HepG2 (cell line): ENCODE measurements around the gene CSNK2B. TPM values are rescaled to one million over a fixed set of nuclear protein-coding genes. Genes with fewer than 3 reads are reported as not detected.

Experiments used
- AHDC1 ChIP-seq: sonication (generic); formaldehyde crosslinking; IDR thresholded peaks from 2 replicates; pipeline ENCODE4 v1.5.1; 2020; ENCODE audit warnings: mild to moderate bottlenecking, missing genetic modification reagents, borderline replicate concordance
- EP300 ChIP-seq, 3 experiments: sonication (generic) in 1 of 3; formaldehyde crosslinking in 1 of 3; IDR thresholded peaks; 2 replicates each; pipeline versions ENCODE4 v1.5.1 to v1.6.1; 2011 to 2020; ENCODE audit warnings: low read depth in 2 of 3, low read length in 2 of 3, borderline replicate concordance in 1 of 3, improper control_type of control experiment in 1 of 3, mild to moderate bottlenecking in 1 of 3, missing genetic modification reagents in 1 of 3, moderate library complexity in 1 of 3
- MIER3 ChIP-seq: IDR thresholded peaks from 2 replicates; pipeline ENCODE4 v1.6.1; 2016; ENCODE audit warnings: missing compliant biosample characterization, borderline replicate concordance
- PCBP2 ChIP-seq: fragments of 200-400 bp; formaldehyde crosslinking; optimal IDR thresholded peaks from 2 replicates; pipeline ENCODE3; 2018; ENCODE audit warnings: low read length, low read depth; ENCODE audit not compliant: poor library complexity, severe bottlenecking
- RAD51 ChIP-seq: fragments of 450-650 bp; IDR thresholded peaks from 2 replicates; pipeline ENCODE4 v1.6.1; 2016; ENCODE audit warnings: borderline replicate concordance
- SP5 ChIP-seq: IDR thresholded peaks from 2 replicates; pipeline ENCODE4 v1.6.1; 2016; ENCODE audit warnings: low read depth, borderline replicate concordance
- ZNF547 ChIP-seq: sonication (generic); formaldehyde crosslinking; IDR thresholded peaks from 2 replicates; pipeline ENCODE4 v1.5.1; 2020; ENCODE audit warnings: mild to moderate bottlenecking, missing genetic modification reagents
- polyA plus RNA-seq, 8 experiments: library from polyadenylated mRNA; depleted of rRNA in 3 of 8; stranded (reverse) in 7 of 8; unstranded in 1 of 8; fragments of >200 nt; fragmentation: Illumina TruSeq in 4 of 8; extraction: Trizol in 4 of 8; gene quantifications; 2 replicates each; pipeline versions ENCODE4 v1.2.1 to v1.2.3, GENCODE V29; 2011 to 2016; ENCODE audit warnings: low read depth in 4 of 8, missing spikeins in 1 of 8, mixed read lengths in 1 of 8; ENCODE audit not compliant: insufficient read depth in 1 of 8
- total RNA-seq, 5 experiments: library from RNA; depleted of rRNA; stranded (reverse); fragments of >200 nt; fragmentation: Illumina TruSeq; extraction: Trizol; gene quantifications; 2 replicates each; pipeline ENCODE4 v1.2.3, GENCODE V29; 2016; ENCODE audit warnings: low read depth in 1 of 5
- TF ChIP-seq, protein P1 (sequence below): sonication (generic); formaldehyde crosslinking; IDR thresholded peaks from 2 replicates; pipeline ENCODE4 v1.5.1; 2020; ENCODE audit warnings: mild to moderate bottlenecking, missing genetic modification reagents, moderate library complexity
- TF ChIP-seq, protein P2 (sequence below): IDR thresholded peaks from 2 replicates; pipeline ENCODE4 v1.6.1; 2012; ENCODE audit warnings: inconsistent platforms
- TF ChIP-seq, protein P3 (sequence below): sonication (generic); formaldehyde crosslinking; IDR thresholded peaks from 2 replicates; pipeline ENCODE4 v1.8.0; 2022; ENCODE audit warnings: missing genetic modification reagents, mild to moderate bottlenecking, moderate library complexity, borderline replicate concordance
- TF ChIP-seq, protein P4 (sequence below), 2 experiments: fragments of 450-650 bp in 1 of 2; sonication (generic) in 1 of 2; formaldehyde crosslinking; IDR thresholded peaks; 2 replicates each; pipeline versions ENCODE4 v1.5.0 to v1.8.0; 2020 to 2022; ENCODE audit warnings: mild to moderate bottlenecking in 1 of 2, missing genetic modification reagents in 1 of 2

Gene CSNK2B
- total and polyA plus RNA-seq, 2 of the 13 experiments (the other 11 are each of a cell fraction or from before 2014, with no cell fraction given) = 111 to 296 TPM

DNA sequence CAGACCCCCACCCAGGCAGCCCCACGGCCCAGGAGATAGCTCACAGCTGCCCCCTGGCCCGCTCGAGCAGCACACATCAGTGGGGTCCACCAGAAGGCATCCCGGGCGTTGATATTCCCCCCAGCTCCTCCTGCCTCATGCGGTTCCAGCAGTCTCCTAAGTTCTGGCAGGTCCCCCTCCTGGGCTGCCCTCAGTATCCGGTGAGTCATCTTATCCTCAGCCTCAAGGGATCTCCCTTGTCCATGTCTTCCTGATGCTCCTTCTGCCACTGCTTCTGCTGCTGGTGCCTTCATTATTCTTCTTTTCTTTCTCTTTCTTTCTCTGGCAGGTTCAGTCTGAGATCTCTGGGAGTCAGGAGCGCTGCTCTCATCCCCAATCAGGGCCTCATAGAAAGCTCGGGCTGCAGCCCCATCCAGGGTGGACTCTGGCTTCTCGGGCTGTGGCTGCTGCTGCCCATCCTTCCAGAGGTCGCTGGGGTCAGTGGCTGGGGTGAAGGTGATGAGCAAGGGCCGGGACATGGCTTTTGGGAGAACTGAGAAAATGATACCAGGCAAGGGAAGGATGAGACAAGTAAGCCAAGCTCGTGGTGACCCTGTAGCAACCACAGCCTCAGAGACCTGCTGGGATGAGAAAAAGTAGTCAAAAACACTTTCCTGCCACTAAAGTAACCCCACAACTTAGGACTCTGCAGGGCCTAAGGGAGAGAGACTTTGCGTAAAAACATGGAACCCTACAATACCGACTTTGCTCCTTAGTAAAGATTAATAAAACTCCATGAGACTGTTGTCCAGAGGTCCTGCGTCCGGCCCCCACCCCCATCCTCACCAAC lies 1.7 kb upstream of the CSNK2B start (continued):
- TF ChIP-seq SP5 (no peak), RAD51 (no peak), EP300 (IDR thresholded peaks at IDR 0.05; ENCODE audit: low read depth in 2 of 2, low read length in 2 of 2) (no peak), EP300 (CRISPR knock-in tag; IDR thresholded peaks at IDR 0.05; ENCODE audit: borderline replicate concordance) (no peak), MIER3 (0 out of 2 replicates have a peak, but pooled peaks have one; percentile 7), PCBP2 (no peak), AHDC1 (0 out of 2 replicates have a peak, but pooled peaks have one; percentile 4), ZNF547 (CRISPR knock-in tag) (peak; percentile 23; the same call in 1 of the 2 replicates)
- TF ChIP-seq, protein P1, sequence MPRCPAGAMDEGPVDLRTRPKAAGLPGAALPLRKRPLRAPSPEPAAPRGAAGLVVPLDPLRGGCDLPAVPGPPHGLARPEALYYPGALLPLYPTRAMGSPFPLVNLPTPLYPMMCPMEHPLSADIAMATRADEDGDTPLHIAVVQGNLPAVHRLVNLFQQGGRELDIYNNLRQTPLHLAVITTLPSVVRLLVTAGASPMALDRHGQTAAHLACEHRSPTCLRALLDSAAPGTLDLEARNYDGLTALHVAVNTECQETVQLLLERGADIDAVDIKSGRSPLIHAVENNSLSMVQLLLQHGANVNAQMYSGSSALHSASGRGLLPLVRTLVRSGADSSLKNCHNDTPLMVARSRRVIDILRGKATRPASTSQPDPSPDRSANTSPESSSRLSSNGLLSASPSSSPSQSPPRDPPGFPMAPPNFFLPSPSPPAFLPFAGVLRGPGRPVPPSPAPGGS (CRISPR knock-in tag) = peak; percentile 72; the same call in 1 of the 2 replicates
- TF ChIP-seq, protein P2, sequence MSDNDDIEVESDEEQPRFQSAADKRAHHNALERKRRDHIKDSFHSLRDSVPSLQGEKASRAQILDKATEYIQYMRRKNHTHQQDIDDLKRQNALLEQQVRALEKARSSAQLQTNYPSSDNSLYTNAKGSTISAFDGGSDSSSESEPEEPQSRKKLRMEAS = 0 out of 2 replicates have a peak, but pooled peaks have one; percentile 12
- TF ChIP-seq, protein P3, sequence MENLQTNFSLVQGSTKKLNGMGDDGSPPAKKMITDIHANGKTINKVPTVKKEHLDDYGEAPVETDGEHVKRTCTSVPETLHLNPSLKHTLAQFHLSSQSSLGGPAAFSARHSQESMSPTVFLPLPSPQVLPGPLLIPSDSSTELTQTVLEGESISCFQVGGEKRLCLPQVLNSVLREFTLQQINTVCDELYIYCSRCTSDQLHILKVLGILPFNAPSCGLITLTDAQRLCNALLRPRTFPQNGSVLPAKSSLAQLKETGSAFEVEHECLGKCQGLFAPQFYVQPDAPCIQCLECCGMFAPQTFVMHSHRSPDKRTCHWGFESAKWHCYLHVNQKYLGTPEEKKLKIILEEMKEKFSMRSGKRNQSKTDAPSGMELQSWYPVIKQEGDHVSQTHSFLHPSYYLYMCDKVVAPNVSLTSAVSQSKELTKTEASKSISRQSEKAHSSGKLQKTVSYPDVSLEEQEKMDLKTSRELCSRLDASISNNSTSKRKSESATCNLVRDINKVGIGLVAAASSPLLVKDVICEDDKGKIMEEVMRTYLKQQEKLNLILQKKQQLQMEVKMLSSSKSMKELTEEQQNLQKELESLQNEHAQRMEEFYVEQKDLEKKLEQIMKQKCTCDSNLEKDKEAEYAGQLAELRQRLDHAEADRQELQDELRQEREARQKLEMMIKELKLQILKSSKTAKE (CRISPR knock-in tag) = 0 out of 2 replicates have a peak, but pooled peaks have one; percentile 29
- TF ChIP-seq, protein P4, sequence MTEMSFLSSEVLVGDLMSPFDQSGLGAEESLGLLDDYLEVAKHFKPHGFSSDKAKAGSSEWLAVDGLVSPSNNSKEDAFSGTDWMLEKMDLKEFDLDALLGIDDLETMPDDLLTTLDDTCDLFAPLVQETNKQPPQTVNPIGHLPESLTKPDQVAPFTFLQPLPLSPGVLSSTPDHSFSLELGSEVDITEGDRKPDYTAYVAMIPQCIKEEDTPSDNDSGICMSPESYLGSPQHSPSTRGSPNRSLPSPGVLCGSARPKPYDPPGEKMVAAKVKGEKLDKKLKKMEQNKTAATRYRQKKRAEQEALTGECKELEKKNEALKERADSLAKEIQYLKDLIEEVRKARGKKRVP (CRISPR knock-in tag; IDR thresholded peaks at IDR 0.05) = peak in 1 of 2 experiments; percentile 25; a peak in 1 of 4 replicates
- TF ChIP-seq, all 625 proteins: peak for 80
